DND-41 (cell line): Measurements from ENCODE around the gene MFGE8.

Experiments
- EZH2 ChIP-seq: IDR thresholded peaks from 3 replicates; pipeline ENCODE4 v1.6.1; 2012; ENCODE audit warnings: borderline replicate concordance, low read depth, mild to moderate bottlenecking, moderate library complexity, low read length, inconsistent platforms; ENCODE audit not compliant: severe bottlenecking
- TF ChIP-seq, protein P1 (sequence below): IDR thresholded peaks from 2 replicates; pipeline ENCODE4 v1.5.1; 2012; ENCODE audit warnings: borderline replicate concordance, low read length, moderate library complexity, mild to moderate bottlenecking; ENCODE audit not compliant: poor library complexity, severe bottlenecking; ENCODE audit errors: extremely low read depth

- TF ChIP-seq, protein P1, sequence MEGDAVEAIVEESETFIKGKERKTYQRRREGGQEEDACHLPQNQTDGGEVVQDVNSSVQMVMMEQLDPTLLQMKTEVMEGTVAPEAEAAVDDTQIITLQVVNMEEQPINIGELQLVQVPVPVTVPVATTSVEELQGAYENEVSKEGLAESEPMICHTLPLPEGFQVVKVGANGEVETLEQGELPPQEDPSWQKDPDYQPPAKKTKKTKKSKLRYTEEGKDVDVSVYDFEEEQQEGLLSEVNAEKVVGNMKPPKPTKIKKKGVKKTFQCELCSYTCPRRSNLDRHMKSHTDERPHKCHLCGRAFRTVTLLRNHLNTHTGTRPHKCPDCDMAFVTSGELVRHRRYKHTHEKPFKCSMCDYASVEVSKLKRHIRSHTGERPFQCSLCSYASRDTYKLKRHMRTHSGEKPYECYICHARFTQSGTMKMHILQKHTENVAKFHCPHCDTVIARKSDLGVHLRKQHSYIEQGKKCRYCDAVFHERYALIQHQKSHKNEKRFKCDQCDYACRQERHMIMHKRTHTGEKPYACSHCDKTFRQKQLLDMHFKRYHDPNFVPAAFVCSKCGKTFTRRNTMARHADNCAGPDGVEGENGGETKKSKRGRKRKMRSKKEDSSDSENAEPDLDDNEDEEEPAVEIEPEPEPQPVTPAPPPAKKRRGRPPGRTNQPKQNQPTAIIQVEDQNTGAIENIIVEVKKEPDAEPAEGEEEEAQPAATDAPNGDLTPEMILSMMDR: no peak
- no peak for TF ChIP-seq EZH2
Observed at GRCh38 chr15:88917760-88918159, 4.6 kb upstream of the MFGE8 start.
